ENCODE measurements around the gene C1orf115.
"Not testable (repeated sequence)": the region's sequence is repeated elsewhere in the genome, so short reads cannot be mapped to it uniquely, and the experiment has no call there.

C1orf115 gene

GRCh38 chr1:220690140-220691052, at the start of gene C1orf115:
Gene C1orf115, plus strand, starts transcription at chr1:220690363. Its CDS starts 40 bp downstream, at chr1:220690403.
- DNase-seq: peak; percentile 89

- DNase-seq: no peak
These were observed 47.9 kb upstream of the C1orf115 start for GRCh38 chr1:220642285-220642684.

DNA sequence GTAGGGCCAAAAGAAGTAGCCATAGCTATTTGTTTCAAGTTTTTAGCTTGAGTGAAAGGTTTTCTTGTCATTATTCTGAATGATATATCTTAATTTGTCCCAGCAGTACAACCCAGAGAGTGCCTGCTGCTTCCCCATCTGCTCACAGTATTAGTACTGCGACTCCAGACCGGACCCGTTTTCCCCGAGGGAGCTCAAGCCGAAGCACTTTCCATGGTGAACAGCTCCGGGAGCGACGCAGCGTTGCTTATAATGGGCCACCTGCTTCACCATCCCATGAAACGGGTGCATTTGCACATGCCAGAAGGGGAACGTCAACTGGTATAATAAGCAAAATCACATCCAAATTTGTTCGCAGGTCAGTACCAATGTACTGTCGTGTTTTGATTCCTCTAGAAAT, 37.2 kb upstream of the C1orf115 start:
- DNase-seq: peak; percentile 82

- DNase-seq: no peak
These were observed 34.7 kb upstream of the C1orf115 start for GRCh38 chr1:220655509-220655908.

DNA sequence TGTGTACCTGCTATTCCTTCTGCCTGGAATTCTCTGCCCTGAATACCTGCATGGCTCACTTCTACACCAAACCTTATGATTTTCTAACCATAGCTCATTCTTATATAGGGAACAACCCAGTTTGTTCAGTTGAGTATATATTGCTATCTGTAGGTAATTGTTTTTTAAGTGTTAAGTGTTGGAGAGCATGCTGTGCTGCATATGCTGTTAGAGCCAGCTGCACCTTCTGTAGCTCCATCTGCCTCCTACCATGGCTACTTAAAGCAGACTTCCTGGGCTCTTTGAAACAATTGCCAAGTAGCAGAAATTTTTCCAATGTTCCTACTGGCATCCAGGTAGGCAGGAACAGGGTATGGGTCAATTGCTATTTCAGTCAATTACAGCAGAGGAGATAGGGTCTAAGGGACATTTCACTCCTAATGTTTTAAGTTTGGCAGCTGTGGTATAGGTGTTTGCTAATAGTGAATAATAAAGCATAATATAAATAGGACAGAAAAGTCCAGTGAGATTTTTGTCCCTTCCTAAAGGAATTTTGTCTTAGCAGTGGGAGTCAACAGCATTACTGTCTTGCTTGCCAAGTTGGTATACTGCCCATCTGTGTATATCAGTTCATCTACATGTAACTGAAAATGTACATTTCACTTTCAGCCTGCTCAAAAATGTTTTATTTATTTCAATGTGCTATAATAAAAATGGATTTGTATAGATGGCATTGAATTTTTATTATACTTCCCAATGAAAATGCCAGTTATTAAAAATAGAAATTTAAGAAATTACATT, 34.0 kb upstream of the C1orf115 start:
- DNase-seq: no peak

DNA sequence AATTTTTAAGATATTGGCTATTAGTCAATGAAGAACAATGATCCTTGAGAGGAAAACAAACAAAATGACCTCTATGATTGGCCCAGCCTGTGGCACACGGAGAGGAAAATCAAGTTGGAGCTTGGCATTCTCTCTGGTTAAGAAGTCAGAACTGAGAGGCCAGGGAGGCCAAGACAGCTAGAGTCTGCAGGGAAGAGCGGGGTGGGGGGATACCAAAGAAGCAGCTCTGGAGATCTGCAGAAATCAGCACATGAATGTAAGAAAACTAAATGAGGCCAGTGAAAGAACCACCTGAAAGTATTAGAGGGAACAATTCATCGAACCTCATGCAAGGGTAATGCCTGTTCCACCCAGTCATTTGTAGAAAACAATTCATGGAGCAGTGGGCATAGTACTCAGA, 23.8 kb upstream of the C1orf115 start:
- DNase-seq: no peak

GRCh38 chr1:220669005-220669404, 21.2 kb upstream of the C1orf115 start:
- no peak for DNase-seq

- no peak for DNase-seq
These were observed 19.8 kb upstream of the C1orf115 start for GRCh38 chr1:220670365-220670764.

DNA sequence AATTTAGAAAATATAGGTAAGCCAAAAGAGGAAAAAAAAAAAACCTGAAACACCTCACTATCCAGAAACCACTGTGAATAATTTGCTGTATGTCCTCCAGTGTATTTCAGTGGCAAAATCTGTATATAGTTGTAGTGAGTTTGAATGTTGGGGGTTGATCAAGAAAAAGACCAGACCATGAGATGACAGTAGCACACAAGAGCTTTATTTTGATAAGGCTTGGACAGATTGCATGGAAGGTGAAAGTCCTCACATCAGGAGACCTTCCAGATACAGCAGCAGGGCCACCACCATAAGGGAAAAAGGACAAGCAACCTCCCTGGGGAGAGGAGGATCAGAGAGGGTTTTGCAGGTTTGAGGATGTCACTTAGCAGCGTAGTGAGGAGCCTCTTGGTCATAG, 16.2 kb upstream of the C1orf115 start:
- no peak for DNase-seq

- DNase-seq: no peak
These were observed 12.9 kb upstream of the C1orf115 start for GRCh38 chr1:220677251-220677650.

DNA sequence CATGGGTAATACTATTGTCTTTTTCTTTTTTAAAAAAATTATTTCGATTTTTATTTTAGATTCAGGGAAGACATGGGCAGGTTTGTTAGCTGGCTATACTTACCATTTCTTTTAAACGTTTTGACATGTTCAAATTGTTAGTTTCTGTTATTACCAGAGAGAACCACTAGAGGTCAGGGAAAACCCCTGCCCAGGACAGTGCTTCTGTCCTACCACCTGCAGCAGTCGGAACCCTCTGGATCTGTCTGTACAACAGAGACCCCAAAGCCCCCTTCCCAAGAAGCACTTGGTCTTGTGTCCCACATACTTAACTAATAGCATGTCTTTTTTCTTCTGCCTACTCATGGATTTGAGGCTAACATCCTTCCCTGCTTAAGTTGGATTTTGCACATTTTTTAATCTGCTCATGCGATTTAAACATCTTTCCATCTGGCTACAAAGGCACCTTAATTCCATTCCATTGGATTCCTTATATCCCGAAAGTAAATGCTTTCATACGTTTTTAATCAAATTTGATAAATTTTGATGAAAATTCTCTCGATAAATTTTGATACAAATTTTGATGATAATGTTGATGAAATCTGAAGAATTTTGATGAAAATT, 10.0 kb upstream of the C1orf115 start:
- peak; percentile 82 for DNase-seq

GRCh38 chr1:220681220-220681880, 8.8 kb upstream of the C1orf115 start:
- DNase-seq: no peak

DNA sequence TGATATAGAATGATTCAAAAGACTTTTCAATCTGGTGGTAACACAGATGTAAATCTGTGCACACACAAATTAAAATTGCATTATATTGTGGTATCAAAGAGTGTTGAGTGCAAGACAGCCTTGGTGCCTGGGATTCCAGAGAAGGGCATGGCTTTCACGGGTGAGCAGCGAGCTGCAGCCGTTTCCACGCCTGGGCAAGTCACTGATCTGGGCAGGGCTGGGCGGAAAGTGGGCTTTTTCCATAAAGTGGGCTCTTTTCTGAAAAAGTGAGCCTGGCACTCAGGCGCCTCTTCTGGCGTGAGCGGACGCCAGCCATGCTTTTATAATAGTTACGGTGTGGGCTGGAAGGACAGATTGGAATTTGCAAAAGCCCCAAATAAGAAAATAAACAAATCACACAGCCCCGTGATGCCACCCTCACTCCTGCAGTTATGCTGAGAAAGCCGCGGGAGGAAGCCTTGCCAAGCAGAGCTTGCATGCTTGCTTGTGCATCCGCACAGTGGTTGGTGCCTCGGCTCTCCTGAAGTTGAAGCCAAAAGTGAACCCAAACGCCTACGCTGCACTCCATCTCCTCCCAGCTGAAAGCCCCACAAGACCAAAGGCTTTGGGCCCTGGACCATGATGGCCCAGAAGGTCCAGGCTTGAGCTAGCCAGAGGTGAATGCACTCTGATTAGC, 7.1 kb upstream of the C1orf115 start:
- DNase-seq: no peak

GRCh38 chr1:220683716-220684115, 6.4 kb upstream of the C1orf115 start:
- DNase-seq: not testable (repeated sequence)

DNA sequence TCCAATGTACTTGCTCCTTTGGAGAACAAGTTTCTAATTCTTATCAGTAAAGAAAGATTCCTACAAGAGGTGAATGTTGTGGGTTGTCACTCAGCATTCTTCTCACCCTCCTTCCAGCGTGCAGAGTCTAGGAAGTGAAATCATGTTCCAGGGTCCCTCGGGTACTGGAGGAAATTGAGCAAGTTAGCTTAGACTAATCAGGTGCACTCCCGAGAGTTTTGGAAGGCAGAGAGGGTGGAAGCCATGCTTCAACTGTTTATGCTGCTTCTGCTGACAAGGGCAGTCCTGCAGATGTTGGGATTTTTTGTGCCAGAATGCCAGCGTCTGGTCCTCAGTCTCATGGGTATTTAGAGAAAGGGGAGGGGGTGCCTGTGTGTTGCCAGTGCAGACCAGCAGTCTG, 5.3 kb upstream of the C1orf115 start:
- DNase-seq: no peak

- peak; percentile 35 for DNase-seq
These were observed 4.3 kb upstream of the C1orf115 start for GRCh38 chr1:220685879-220686278.

GRCh38 chr1:220687809-220688208, 2.4 kb upstream of the C1orf115 start:
- DNase-seq: no peak

- DNase-seq: no peak
These were observed 497 bp upstream of the C1orf115 start for GRCh38 chr1:220689666-220690065.

DNA sequence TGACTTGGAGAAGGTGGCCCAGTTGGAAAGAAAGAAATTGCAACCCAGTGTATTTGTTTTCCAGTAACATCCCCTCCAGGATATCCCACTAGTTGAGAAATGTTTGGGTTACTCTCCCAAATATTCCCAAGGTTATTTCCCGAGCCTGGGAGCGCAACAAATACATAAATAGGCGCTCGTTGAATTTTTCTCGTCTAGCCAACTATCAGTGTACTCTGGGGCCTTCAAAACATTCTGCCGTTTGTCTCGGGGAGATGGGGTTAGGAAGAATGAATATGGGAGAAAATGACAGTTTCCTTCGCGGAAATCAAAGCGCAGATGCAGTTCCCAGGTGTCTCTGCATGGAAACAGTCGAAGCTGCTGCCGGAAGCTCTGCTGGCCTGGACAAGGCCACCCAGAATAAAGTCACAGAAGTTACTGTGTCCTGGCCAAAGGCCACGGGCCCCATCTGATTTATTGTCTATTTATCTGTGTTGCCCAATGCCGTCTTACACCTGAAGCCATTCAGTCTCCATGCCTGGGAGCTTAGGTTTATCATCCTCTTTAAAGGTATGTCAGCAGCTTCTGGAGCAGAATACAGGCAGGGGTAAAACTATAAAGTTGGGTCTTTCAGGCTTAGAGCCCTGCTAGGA, 1.0 kb downstream of the C1orf115 start:
- DNase-seq: no peak

- DNase-seq: no peak
These were observed 2.5 kb downstream of the C1orf115 start for GRCh38 chr1:220692436-220693228.

DNA sequence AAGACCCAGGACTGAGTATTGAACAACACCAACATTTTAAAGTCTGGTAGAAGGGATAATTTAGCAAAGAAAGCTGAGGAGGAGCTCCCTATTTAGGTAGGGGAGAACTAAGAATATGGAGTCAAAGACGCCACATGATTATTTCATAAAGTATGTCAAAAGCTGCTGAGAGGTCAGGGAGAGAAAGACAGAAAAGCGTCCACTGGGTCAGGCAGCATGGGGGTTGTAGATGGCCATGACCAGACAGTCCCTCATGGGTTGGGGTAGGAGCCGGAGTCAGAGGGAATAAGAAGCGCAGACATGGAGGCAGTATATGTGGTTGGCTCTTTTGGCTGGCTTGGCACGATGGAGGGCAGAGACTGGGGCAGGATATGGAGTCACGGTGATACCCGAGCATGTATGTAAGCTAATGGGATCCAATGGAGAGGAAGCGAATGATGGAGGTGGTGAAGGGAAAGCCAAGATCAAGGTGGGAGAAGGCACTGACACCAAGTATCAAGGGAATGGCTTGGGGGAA, 4.8 kb downstream of the C1orf115 start:
- no peak for DNase-seq

All from NCI-H82 (cell line).